Neural cell (in vitro differentiated cells): ENCODE results near the gene ASIC1. TPM values are rescaled to one million over a fixed set of nuclear protein-coding genes. Genes with fewer than 3 reads are reported as not detected.

Experiments
- H2AFZ ChIP-seq: fragments of 200-600, 300-800 bp; sonication (generic), shearing (Covaris generic); 2 replicates; pipeline ENCODE4 v1.6.0; 2014; ENCODE audit warnings: low read depth, mild to moderate bottlenecking, antibody characterized with exemption, low read length, moderate library complexity
- H3F3A ChIP-seq: fragments of 200-600 bp; shearing (Covaris generic); 2 replicates; pipeline ENCODE4 v1.6.1; 2016; ENCODE audit warnings: mild to moderate bottlenecking, moderate library complexity, mixed read lengths, antibody characterized with exemption, low read length; ENCODE audit not compliant: insufficient read depth, poor library complexity, severe bottlenecking
- H3K27ac ChIP-seq: fragments of 200-600, 300-800 bp; sonication (generic), shearing (Covaris generic); 2 replicates; pipeline ENCODE4 v1.5.1; 2014; ENCODE audit warnings: mild to moderate bottlenecking, low read length, moderate library complexity
- H3K27me3 ChIP-seq: fragments of 300-800, 200-600 bp; sonication (generic), shearing (Covaris generic); 2 replicates; pipeline ENCODE4 v1.6.0; 2014; ENCODE audit warnings: mild to moderate bottlenecking, low read depth, low read length, moderate library complexity; ENCODE audit not compliant: insufficient read depth
- H3K36me3 ChIP-seq: fragments of 300-800, 200-600 bp; sonication (generic), shearing (Covaris generic); 2 replicates; pipeline ENCODE4 v1.5.1; 2014; ENCODE audit warnings: mild to moderate bottlenecking, antibody characterized with exemption, low read length, moderate library complexity; ENCODE audit not compliant: insufficient read depth
- H3K4me2 ChIP-seq: fragments of 300-800, 200-600 bp; sonication (generic), shearing (Covaris generic); 2 replicates; pipeline ENCODE4 v1.6.0; 2014; ENCODE audit warnings: mild to moderate bottlenecking, low read length
- H3K4me3 ChIP-seq: fragments of 300-800, 200-600 bp; sonication (generic), shearing (Covaris generic); 2 replicates; pipeline ENCODE4 v1.5.1; 2014; ENCODE audit warnings: mild to moderate bottlenecking, low read length, moderate library complexity
- H3K79me2 ChIP-seq: fragments of 200-600 bp; shearing (Covaris generic); replicated peaks from 2 replicates; pipeline ENCODE4 v1.6.0; 2014; ENCODE audit warnings: mild to moderate bottlenecking, low read length, moderate library complexity; ENCODE audit not compliant: insufficient read depth
- H3K9ac ChIP-seq: fragments of 300-800, 200-600 bp; sonication (generic), shearing (Covaris generic); 2 replicates; pipeline ENCODE4 v1.6.1; 2016; ENCODE audit warnings: mild to moderate bottlenecking, low read length, mixed read lengths
- H3K9me2 ChIP-seq: fragments of 200-600 bp; shearing (Covaris generic); 2 replicates; pipeline ENCODE4 v1.6.1; 2016; ENCODE audit warnings: mild to moderate bottlenecking, low read length, mixed read lengths; ENCODE audit not compliant: insufficient read depth
- H3K9me3 ChIP-seq: fragments of 200-600, 300-800 bp; sonication (generic), shearing (Covaris generic); 2 replicates; pipeline ENCODE4 v1.6.1; 2016; ENCODE audit warnings: mild to moderate bottlenecking, mixed run types, low read length, moderate library complexity, mixed read lengths
- H4K20me1 ChIP-seq: fragments of 200-600 bp; shearing (Covaris generic); 2 replicates; pipeline ENCODE4 v1.6.1; 2016; ENCODE audit warnings: mild to moderate bottlenecking, mixed run types; ENCODE audit not compliant: insufficient read depth
- EP300 ChIP-seq: fragments of 450-650 bp; conservative IDR thresholded peaks from 2 replicates; pipeline ENCODE4 v1.6.1; 2014; ENCODE audit warnings: antibody characterized with exemption, mild to moderate bottlenecking, moderate library complexity; ENCODE audit not compliant: poor library complexity, severe bottlenecking
- EZH2 ChIP-seq: fragments of 200-600, 300-800 bp; shearing (Covaris generic), sonication (generic); IDR thresholded peaks from 2 replicates; pipeline ENCODE4 v1.6.1; 2014; ENCODE audit warnings: antibody characterized with exemption, low read length, borderline replicate concordance, mild to moderate bottlenecking; ENCODE audit not compliant: insufficient read depth, poor library complexity, severe bottlenecking
- MXI1 ChIP-seq: fragments of 450-650 bp; conservative IDR thresholded peaks from 2 replicates; pipeline ENCODE4 v1.6.1; 2014; ENCODE audit warnings: antibody characterized with exemption, mild to moderate bottlenecking; ENCODE audit not compliant: poor library complexity, severe bottlenecking
- POLR2AphosphoS5 ChIP-seq: IDR thresholded peaks from 2 replicates; pipeline ENCODE4 v1.6.1; 2012
- RAD21 ChIP-seq: fragments of 450-650 bp; conservative IDR thresholded peaks from 2 replicates; pipeline ENCODE4 v1.6.1; 2014; ENCODE audit warnings: antibody characterized with exemption, mild to moderate bottlenecking, moderate library complexity
- SMC3 ChIP-seq: fragments of 450-650 bp; conservative IDR thresholded peaks from 2 replicates; pipeline ENCODE4 v1.6.1; 2014; ENCODE audit warnings: antibody characterized with exemption, mild to moderate bottlenecking, moderate library complexity; ENCODE audit not compliant: poor library complexity
- TAF1 ChIP-seq: IDR thresholded peaks from 2 replicates; pipeline ENCODE4 v1.6.1; 2012; ENCODE audit warnings: low read depth
- polyA plus RNA-seq: library from polyadenylated mRNA; depleted of rRNA; stranded (reverse); fragments of >200 nt; gene quantifications from 2 replicates; pipeline ENCODE4 v1.2.3, GENCODE V29; 2014
- TF ChIP-seq, protein P1 (sequence below): fragments of 450-650 bp; IDR thresholded peaks from 2 replicates; pipeline ENCODE4 v1.5.1; 2014; ENCODE audit warnings: antibody characterized with exemption, mild to moderate bottlenecking, moderate library complexity; ENCODE audit not compliant: poor library complexity, severe bottlenecking
- TF ChIP-seq, protein P2 (sequence below): IDR thresholded peaks from 2 replicates; pipeline ENCODE4 v1.6.1; 2012; ENCODE audit warnings: borderline replicate concordance

The ASIC1 gene
- polyA plus RNA-seq, 1 donor from 2014 or later: 8.0 TPM

DNA sequence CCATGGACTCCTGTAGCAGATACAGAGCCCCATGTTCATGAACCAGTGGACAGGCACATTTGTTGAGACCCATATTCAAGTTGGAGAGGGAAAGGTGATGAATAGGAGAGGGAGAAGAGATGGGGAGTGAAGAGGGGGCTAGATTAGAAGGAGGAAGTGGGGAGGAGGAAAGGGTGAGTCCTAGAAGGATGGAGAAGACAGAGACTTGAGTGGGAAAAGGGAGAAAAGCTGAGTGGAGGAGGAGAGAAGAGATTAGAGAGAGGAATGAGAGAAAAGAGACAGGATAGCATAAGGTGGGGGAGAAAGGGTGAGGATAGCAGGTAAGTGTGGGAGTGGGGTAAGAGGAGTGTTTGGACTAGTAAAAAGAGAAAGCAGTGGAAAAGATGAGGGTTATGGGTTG lies 4.9 kb upstream of the ASIC1 start:
- H3K79me2 ChIP-seq: no peaks in the 10 kb centered on the region
- no peaks in the 10 kb centered on the region for H3F3A ChIP-seq
- no peaks in the 10 kb centered on the region for H3K9me2 ChIP-seq
- TF ChIP-seq RAD21 (no peak), EZH2 (no peak)
- no peaks in the 10 kb centered on the region for H4K20me1 ChIP-seq
- no peak overlapping the region for H3K27ac ChIP-seq
- no peak overlapping the region for H3K9ac ChIP-seq
- H3K27me3 ChIP-seq: no peaks in the 10 kb centered on the region
- H2AFZ ChIP-seq: no peak overlapping the region
- no peaks in the 10 kb centered on the region for H3K36me3 ChIP-seq
- H3K9me3 ChIP-seq: no peaks in the 10 kb centered on the region
- H3K4me3 ChIP-seq: no peak overlapping the region
- H3K4me2 ChIP-seq: no peak overlapping the region

DNA sequence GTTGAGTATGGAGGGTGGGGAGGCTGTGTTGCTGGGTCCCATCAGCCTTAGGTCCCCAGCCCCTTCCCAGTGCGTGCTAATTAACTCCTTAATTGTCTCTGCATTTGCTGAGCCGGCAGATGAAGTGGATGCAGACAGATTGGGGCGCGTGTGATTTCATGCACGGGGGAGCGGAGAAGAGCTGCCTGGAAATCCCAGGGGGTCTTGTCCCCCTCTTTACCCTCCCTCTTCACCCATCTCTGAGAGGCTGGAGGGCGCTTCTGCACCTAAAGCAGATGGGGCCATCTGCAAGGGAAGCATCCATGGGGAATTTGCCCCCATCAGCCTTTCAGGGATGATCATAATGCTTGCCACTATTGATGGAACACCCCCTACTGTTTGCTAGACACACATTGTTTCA lies 4.4 kb upstream of the ASIC1 start:
- Histone ChIP-seq H3K36me3 (no peaks in the 10 kb centered on the region), H3K27ac (no peak overlapping the region), H3K4me2 (no peak overlapping the region), H3F3A (no peaks in the 10 kb centered on the region), H3K4me3 (no peak overlapping the region), H2AFZ (no peak overlapping the region), H3K9me3 (no peaks in the 10 kb centered on the region), H3K9ac (no peak overlapping the region), H3K79me2 (no peaks in the 10 kb centered on the region), H3K9me2 (no peaks in the 10 kb centered on the region), H3K27me3 (no peaks in the 10 kb centered on the region), H4K20me1 (no peaks in the 10 kb centered on the region)
- TF ChIP-seq, protein P1, sequence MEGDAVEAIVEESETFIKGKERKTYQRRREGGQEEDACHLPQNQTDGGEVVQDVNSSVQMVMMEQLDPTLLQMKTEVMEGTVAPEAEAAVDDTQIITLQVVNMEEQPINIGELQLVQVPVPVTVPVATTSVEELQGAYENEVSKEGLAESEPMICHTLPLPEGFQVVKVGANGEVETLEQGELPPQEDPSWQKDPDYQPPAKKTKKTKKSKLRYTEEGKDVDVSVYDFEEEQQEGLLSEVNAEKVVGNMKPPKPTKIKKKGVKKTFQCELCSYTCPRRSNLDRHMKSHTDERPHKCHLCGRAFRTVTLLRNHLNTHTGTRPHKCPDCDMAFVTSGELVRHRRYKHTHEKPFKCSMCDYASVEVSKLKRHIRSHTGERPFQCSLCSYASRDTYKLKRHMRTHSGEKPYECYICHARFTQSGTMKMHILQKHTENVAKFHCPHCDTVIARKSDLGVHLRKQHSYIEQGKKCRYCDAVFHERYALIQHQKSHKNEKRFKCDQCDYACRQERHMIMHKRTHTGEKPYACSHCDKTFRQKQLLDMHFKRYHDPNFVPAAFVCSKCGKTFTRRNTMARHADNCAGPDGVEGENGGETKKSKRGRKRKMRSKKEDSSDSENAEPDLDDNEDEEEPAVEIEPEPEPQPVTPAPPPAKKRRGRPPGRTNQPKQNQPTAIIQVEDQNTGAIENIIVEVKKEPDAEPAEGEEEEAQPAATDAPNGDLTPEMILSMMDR: no peak
- TF ChIP-seq EZH2 (no peak), EP300 (no peak), POLR2AphosphoS5 (no peak), TAF1 (no peak), MXI1 (no peak), RAD21 (no peak), SMC3 (no peak)
- TF ChIP-seq, protein P2, sequence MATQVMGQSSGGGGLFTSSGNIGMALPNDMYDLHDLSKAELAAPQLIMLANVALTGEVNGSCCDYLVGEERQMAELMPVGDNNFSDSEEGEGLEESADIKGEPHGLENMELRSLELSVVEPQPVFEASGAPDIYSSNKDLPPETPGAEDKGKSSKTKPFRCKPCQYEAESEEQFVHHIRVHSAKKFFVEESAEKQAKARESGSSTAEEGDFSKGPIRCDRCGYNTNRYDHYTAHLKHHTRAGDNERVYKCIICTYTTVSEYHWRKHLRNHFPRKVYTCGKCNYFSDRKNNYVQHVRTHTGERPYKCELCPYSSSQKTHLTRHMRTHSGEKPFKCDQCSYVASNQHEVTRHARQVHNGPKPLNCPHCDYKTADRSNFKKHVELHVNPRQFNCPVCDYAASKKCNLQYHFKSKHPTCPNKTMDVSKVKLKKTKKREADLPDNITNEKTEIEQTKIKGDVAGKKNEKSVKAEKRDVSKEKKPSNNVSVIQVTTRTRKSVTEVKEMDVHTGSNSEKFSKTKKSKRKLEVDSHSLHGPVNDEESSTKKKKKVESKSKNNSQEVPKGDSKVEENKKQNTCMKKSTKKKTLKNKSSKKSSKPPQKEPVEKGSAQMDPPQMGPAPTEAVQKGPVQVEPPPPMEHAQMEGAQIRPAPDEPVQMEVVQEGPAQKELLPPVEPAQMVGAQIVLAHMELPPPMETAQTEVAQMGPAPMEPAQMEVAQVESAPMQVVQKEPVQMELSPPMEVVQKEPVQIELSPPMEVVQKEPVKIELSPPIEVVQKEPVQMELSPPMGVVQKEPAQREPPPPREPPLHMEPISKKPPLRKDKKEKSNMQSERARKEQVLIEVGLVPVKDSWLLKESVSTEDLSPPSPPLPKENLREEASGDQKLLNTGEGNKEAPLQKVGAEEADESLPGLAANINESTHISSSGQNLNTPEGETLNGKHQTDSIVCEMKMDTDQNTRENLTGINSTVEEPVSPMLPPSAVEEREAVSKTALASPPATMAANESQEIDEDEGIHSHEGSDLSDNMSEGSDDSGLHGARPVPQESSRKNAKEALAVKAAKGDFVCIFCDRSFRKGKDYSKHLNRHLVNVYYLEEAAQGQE: no peak

DNA sequence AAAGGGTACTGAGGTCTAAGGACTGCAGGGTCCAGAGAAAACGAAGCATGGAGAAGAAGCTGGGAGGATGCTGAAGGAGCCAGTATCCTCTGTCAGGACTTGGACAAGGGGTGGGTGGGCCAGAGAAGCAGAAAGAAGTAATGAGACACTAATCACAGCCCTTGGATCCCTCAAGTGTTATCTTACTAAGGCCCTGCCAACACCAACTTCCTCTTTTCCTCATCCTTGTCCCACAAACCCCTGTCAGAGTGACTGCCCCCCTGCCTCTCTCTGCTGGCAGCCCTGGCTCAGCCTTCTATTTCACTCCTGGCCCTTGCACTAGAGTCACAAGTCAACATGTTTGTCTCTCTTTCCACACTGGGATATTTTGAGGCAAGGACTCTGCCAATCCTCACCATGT lies 3.8 kb upstream of the ASIC1 start:
- H2AFZ ChIP-seq: no peak overlapping the region
- no peaks in the 10 kb centered on the region for H3K27me3 ChIP-seq
- TF ChIP-seq SMC3 (no peak), MXI1 (no peak), RAD21 (no peak), TAF1 (no peak), POLR2AphosphoS5 (no peak)
- TF ChIP-seq, protein P2: no peak
- TF ChIP-seq, protein P1: no peak
- no peaks in the 10 kb centered on the region for H4K20me1 ChIP-seq
- no peak overlapping the region for H3K27ac ChIP-seq
- no peaks in the 10 kb centered on the region for H3K79me2 ChIP-seq
- no peaks in the 10 kb centered on the region for H3F3A ChIP-seq
- no peaks in the 10 kb centered on the region for H3K9me3 ChIP-seq
- H3K9me2 ChIP-seq: no peaks in the 10 kb centered on the region
- no peak overlapping the region for H3K4me3 ChIP-seq
- no peak overlapping the region for H3K9ac ChIP-seq
- H3K4me2 ChIP-seq: no peak overlapping the region
- H3K36me3 ChIP-seq: no peaks in the 10 kb centered on the region
